ENCODE data around the gene FBXL3. TPM values are rescaled to one million over a fixed set of nuclear protein-coding genes. Genes with fewer than 3 reads are reported as not detected.

FBXL3 gene, protein sequence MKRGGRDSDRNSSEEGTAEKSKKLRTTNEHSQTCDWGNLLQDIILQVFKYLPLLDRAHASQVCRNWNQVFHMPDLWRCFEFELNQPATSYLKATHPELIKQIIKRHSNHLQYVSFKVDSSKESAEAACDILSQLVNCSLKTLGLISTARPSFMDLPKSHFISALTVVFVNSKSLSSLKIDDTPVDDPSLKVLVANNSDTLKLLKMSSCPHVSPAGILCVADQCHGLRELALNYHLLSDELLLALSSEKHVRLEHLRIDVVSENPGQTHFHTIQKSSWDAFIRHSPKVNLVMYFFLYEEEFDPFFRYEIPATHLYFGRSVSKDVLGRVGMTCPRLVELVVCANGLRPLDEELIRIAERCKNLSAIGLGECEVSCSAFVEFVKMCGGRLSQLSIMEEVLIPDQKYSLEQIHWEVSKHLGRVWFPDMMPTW
- total RNA-seq (2014; rRNA removed; shearing (Covaris generic)): 29.3 and 32.2 TPM in 2 replicates

DNA sequence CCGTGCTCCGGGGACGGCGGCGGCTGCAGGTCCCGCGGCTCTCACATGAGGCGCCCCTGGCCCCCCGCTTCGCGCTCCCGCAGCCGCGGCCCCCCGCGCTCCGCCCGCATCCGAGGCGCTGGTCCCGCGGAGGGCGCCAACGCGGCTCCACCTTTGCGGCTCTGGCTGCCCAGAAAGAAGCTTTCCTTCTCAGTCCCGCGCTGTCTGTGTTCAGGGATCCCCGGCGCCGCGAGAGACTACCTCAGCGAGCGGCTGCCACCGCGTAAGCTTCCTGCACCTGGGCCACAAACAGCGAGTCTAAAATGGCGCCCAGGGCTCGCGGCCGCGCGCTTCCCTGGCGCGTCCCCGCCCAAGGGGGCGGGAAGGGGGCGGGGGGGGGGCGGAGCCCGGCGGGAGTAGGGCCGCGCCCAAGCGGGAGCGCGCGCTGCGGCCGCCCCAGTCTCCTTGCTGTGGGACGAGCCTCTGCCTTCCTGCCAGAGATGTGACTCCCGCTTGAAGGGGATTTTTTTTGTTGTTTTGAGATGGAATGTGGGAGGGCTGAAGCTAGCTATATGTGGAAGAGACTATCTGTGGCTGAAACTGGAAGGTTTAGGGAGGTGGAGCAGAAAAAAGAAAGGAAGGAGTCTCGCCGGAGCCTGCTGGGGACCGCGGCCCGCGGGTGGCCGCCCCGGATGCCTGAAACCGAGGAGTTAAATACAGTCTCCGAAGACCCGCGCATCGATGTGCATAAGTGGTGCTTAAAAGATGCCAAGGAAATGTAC lies at the start of gene FBXL3:
Gene FBXL3, minus strand, starts transcription at position 299 of the 761 bp plus-strand sequence. CDS start 5,299 bp downstream, outside the sequence.
- DNase-seq: peak; percentile 82 to 85
- Histone ChIP-seq H3K27ac (peak within 1 kb of the TSS; percentile 71), H3K27me3 (no peaks in the 10 kb centered on the region), H3K4me3 (peak within 1 kb of the TSS; percentile 99), H3K36me3 (0 out of 2 replicates have a peak, but pooled peaks cover 2% of the 10 kb centered on the region), H3K9me3 (replicated peaks) (no peaks in the 10 kb centered on the region; the same call in 1 of the 2 replicates), H3K4me1 (no peaks in the 10 kb centered on the region; the same call in none of the 2 replicates)

DNA sequence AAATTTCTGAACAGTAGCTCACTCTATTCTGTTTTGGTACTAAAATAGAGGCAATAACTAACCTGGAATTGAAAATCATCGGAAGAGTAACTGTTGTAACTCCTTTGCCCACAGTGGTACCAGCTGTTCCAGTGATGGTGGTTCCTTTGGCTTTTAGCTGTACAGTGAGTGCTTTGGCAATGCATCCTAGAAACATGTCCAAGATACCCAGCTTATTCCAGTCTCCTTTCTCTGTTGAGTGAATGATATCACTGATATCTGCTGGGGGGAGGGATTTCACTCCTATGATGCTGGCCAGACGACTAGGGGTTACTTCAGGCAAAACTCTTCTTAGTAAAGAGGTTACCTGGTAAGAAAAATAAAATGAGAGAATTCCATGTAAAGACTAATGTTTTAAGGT lies 40.6 kb upstream of the FBXL3 start:
- Histone ChIP-seq H3K27me3 (no peaks in the 10 kb centered on the region), H3K27ac (no peak overlapping the region), H3K4me1 (no peaks in the 10 kb centered on the region), H3K36me3 (peaks cover 29% of the 10 kb centered on the region), H3K4me3 (no peak overlapping the region), H3K9me3 (replicated peaks) (no peaks in the 10 kb centered on the region)
- DNase-seq: no peak

DNA sequence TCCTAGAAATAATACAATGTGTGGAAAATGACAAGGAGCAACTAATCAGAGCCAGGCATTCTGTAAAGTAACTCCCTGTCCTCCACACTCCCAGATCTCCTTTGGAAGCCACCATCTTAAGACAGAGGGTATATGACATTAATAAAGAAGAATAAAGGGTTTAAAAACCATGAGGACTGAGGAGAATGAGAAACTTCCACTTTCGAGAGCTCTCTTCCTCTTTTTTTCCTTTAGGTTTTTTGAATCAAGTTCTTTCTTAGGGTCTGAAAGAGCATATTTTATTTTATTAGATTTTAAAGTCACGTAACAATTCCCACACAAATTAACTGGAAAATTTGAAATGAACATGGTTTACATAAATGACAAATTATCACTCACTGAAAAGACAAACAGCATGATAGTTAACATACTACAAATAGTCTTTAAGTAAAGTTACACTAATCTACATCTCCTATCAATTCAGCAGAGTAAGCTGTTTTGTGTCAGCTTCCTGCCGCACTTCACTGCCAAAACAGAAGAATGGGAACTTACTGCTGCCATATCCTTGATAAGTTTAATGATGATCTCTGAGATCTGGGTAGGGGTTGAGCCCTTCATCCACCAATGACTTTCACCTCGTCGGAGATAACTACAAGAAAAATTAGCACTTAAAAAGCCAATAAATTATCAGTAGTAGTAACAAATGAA lies 38.6 kb upstream of the FBXL3 start:
- Histone ChIP-seq H3K36me3 (peaks cover 44% of the 10 kb centered on the region), H3K4me3 (no peak overlapping the region), H3K27me3 (no peaks in the 10 kb centered on the region), H3K4me1 (no peaks in the 10 kb centered on the region), H3K27ac (no peak overlapping the region), H3K9me3 (replicated peaks) (no peaks in the 10 kb centered on the region)
- no peak for DNase-seq

DNA sequence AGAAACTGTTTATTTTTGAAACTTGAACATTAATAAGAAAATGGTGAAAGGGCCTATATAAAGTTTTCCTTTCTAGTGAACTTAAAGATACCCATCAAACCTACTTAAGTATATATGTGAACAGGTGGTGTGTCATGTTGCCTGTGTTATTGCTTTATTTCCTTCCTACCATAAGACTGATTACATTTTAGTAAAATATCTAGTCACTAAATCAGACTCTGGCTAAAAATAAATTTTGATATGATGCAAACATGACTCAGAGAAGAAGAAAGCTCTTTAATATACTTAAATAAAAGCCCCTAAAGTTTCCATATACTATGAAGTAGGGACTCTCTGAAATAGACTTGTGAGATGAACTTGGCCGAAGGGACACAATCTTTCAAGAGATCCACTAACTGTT lies 35.1 kb upstream of the FBXL3 start:
- peaks cover 44% of the 10 kb centered on the region for H3K36me3 ChIP-seq
- no peak for DNase-seq
- no peaks in the 10 kb centered on the region for H3K4me1 ChIP-seq
- H3K27ac ChIP-seq: no peak overlapping the region
- no peaks in the 10 kb centered on the region for H3K9me3 ChIP-seq (replicated peaks)
- no peak overlapping the region for H3K4me3 ChIP-seq
- no peaks in the 10 kb centered on the region for H3K27me3 ChIP-seq

DNA sequence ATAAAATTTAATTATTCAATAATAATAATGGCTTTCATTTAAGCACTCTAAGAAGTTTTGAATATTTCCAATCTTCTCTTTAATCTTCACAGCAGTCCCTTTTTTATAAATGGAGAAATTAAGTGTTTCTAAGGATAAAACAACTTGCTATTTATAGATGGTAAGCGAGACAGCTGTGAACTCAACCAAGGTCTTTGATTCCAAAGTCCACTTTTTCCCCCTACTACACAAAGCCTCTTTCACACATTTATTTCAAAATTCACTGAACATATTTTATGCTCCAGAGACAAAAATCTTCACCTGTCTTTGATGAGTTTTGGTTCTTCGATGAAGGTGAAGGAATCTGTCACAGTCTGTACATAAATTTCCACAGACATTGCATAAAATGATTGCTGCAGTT lies 34.4 kb upstream of the FBXL3 start:
- H3K27me3 ChIP-seq: no peaks in the 10 kb centered on the region
- DNase-seq: no peak
- H3K4me3 ChIP-seq: no peak overlapping the region
- H3K4me1 ChIP-seq: no peaks in the 10 kb centered on the region
- H3K27ac ChIP-seq: no peak overlapping the region
- H3K9me3 ChIP-seq (replicated peaks): no peaks in the 10 kb centered on the region
- H3K36me3 ChIP-seq: peaks cover 44% of the 10 kb centered on the region

DNA sequence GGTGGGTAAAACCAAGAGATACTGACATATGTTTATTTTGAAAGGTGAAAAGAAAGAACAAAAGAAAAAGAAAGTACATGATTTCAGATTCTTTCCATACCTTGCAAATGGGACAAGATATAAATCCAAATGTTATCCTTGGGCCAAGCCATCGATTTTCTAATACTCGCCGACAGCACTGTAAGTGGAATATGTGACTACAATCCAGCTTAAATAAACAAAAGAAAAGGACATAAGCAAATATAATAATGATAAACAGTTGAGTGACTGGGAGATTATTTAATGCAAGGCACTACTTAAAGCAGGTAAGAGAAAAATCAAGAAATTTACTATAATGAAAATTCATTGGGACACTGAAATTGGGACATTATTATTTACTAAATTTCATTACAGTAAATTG lies 29.9 kb upstream of the FBXL3 start:
- no peaks in the 10 kb centered on the region for H3K27me3 ChIP-seq
- peaks cover 28% of the 10 kb centered on the region for H3K36me3 ChIP-seq
- no peak overlapping the region for H3K27ac ChIP-seq
- H3K4me3 ChIP-seq: no peak overlapping the region
- no peaks in the 10 kb centered on the region for H3K4me1 ChIP-seq
- DNase-seq: no peak
- H3K9me3 ChIP-seq (replicated peaks): no peaks in the 10 kb centered on the region

DNA sequence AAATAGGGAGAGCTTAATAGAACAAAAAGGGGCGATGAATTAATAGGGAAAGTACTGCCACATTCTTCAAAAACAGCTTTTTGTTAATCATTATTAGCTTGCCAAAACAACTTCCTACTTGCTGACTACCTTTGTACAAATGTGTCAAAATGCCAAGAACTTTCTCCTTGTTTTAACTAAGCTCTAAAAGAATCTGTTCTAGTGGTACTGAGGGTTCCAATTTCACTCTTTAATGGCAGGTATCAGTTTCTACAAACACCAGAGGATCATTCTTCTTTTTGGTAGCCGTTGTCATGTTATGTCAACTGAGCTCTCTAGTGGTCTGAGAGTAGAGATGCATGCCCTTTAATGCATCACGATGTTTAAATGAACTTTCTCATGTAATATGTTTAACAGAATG lies 29.4 kb upstream of the FBXL3 start:
- H3K36me3 ChIP-seq: peaks cover 23% of the 10 kb centered on the region
- no peaks in the 10 kb centered on the region for H3K4me1 ChIP-seq
- no peaks in the 10 kb centered on the region for H3K9me3 ChIP-seq (replicated peaks)
- no peak for DNase-seq
- no peak overlapping the region for H3K27ac ChIP-seq
- no peaks in the 10 kb centered on the region for H3K27me3 ChIP-seq
- H3K4me3 ChIP-seq: no peak overlapping the region

DNA sequence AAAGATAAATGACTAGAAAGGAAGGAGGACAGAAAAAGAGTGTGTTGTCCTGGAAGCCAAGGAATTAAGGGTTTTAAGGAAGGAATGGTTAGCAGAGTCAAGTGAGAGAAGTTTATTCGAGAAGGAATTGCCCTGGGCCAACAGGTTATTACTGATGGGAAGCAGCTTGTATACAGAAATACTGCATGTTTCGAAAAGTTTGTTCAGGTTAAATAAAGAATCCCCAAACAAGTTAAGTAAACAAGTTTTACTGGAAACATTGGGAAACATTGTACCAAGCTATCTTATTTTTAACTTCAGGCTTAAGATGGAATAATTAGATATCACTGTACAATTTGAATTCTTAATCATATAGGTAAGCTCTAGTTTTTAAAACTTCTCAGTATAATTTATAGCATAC lies 28.2 kb upstream of the FBXL3 start:
- no peaks in the 10 kb centered on the region for H3K4me1 ChIP-seq
- no peak for DNase-seq
- peaks cover 24% of the 10 kb centered on the region for H3K36me3 ChIP-seq
- no peaks in the 10 kb centered on the region for H3K27me3 ChIP-seq
- H3K4me3 ChIP-seq: no peak overlapping the region
- no peak overlapping the region for H3K27ac ChIP-seq
- H3K9me3 ChIP-seq (replicated peaks): no peaks in the 10 kb centered on the region

DNA sequence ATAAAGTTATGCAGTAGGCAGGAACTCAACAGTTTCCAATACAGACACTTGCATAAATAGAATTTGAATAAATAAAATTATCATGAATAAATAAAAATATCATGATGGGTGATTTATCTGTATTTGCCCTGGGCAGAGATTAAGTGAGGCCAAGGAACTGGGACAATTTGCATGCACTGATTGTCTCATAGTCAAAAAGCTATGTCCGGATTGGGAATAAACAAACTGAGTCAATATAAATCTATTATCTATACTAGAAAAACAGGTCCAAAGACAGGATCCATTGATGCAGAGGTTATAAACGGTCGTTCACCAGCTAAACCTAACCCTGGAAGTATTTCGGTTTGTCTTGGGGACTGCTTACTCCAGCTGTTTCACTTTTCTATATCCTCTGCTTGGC lies 26.2 kb upstream of the FBXL3 start:
- no peak for DNase-seq
- no peaks in the 10 kb centered on the region for H3K9me3 ChIP-seq (replicated peaks)
- H3K4me1 ChIP-seq: no peaks in the 10 kb centered on the region
- H3K27me3 ChIP-seq: no peaks in the 10 kb centered on the region
- H3K36me3 ChIP-seq: peaks cover 24% of the 10 kb centered on the region
- H3K27ac ChIP-seq: no peak overlapping the region
- no peak overlapping the region for H3K4me3 ChIP-seq

DNA sequence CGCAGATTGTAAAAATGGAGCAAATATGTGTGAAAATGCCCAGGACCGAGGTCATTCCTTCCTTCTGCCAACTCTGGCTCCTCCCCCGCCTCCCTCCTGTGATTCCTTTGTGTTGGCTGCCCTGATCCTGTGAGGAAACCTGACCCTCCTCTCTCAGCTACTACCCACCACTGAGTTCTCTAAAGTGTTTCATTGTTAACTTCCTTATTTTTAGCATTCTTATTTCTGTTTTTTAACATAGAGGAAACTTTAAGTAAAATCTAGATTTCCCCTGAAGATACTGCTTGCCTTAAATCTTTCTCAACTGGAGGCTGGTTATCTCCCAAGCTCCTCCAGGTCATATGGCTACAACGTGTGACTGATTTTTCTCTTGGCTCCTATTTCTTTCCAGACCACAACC lies 21.7 kb upstream of the FBXL3 start:
- H3K36me3 ChIP-seq: peaks cover 9% of the 10 kb centered on the region
- no peaks in the 10 kb centered on the region for H3K27me3 ChIP-seq
- H3K4me1 ChIP-seq: no peaks in the 10 kb centered on the region
- H3K4me3 ChIP-seq: no peak overlapping the region
- DNase-seq: peak in 1 of 2 experiments; percentile 3
- H3K9me3 ChIP-seq (replicated peaks): no peaks in the 10 kb centered on the region
- no peak overlapping the region for H3K27ac ChIP-seq

DNA sequence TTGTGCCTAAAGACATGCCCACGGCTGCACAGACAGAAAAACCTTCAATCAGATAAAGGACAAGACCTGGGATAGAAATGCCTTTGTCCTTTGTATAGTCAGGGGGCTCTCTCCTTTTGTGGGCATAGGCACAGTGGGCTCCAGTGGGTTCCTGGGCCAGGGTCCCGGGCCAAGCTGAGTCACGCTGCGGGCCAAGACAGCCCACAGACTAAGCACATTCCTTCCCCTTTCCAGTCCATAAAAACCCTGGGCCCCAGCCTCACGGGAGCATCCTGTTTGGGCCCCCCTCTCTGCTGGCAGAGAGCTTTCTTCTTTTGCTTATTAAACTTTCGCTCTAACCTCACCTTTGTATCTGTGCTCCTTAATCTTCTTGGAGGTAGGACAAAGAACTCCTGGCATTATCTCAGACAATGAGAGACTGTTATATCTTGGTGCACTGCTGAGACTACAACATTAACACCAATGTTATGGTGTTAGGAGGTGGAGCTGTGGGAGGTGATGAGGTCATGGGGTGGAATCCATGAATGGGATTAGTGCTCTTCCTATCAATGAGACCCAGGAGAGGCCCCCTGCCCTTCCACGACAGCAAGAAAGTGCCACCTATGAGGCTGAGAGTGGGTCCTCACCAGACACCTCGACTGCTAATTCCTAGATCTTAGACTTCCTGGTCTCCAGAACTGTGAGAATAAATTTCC lies 20.8 kb upstream of the FBXL3 start:
- Histone ChIP-seq H3K4me3 (no peak overlapping the region), H3K27me3 (no peaks in the 10 kb centered on the region), H3K9me3 (replicated peaks) (no peaks in the 10 kb centered on the region), H3K27ac (no peak overlapping the region), H3K4me1 (no peaks in the 10 kb centered on the region), H3K36me3 (peaks cover 7% of the 10 kb centered on the region)
- DNase-seq: no peak

DNA sequence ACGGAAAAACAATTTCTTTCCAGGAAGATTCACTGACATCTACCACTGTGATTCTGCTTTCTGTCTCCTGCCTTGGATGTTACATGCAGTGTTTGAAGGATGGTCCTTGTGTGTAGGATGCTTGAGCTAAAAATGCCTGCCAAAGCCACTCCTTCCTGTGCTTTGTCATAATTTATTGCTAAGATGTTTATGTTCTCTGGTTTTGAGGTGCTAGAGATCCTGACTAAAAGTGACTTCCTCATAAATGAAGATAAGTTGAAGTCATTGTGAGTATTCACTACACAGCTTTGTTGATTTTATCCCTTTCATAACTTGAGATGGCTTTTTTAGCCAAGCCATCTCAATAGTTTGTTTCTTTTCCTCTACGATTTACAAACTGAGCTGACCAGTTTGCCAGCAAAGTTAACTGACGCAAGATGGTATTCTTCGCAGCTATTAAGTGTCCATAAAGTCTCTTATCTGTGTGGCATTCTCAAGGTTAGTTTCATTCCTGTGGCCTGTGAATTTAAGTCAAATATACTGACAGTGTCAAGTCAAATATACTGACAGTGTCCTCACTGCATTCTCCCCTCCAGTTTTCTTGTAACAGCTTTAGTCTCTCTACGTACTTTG lies 15.7 kb upstream of the FBXL3 start:
- H3K27me3 ChIP-seq: no peaks in the 10 kb centered on the region
- no peak for DNase-seq
- H3K27ac ChIP-seq: no peak overlapping the region
- no peaks in the 10 kb centered on the region for H3K9me3 ChIP-seq (replicated peaks)
- H3K36me3 ChIP-seq: no peaks in the 10 kb centered on the region
- H3K4me3 ChIP-seq: no peak overlapping the region
- H3K4me1 ChIP-seq: no peaks in the 10 kb centered on the region

DNA sequence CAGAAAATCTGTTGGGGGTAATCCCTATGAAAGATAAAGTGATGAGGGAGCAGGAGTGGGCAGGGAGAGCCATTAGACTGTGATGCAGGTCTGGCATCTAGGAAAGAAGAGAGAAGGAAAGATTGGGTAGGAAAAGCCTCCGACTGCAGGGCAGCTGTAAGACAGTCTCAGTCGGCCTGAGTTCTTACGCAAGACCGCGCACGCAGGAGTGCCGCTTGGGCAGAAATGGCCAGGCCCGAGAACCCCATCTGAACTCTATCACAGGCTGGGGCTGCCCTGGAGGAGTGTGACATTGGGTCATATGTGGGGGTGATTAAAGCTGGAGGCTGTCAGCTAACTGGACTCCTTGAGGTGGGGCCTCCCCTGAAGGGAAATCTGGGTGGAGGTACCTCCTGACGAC lies 13.9 kb upstream of the FBXL3 start:
- no peak for DNase-seq
- Histone ChIP-seq H3K27me3 (no peaks in the 10 kb centered on the region), H3K9me3 (replicated peaks) (no peaks in the 10 kb centered on the region), H3K4me3 (no peak overlapping the region), H3K27ac (no peak overlapping the region), H3K36me3 (no peaks in the 10 kb centered on the region), H3K4me1 (no peaks in the 10 kb centered on the region)

DNA sequence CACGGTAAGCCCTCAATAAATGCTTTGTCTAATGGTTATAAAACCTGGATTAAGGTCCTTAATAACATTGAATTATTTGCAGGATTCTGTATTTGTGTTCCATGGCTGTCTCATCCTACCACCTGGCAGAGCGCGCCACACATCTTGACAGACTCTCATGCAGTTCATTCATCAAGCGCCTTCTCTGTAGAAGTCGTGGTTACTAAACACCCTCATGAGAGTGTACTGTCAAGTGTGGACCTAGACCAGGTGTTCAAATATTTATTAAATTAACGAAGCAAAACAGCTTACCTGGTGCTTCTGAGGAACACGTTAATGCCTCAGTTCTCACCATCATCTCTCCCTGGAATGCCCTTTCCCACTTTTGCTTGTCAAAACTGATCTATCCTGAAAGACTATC lies 13.1 kb upstream of the FBXL3 start:
- DNase-seq: no peak
- H3K27me3 ChIP-seq: no peaks in the 10 kb centered on the region
- no peaks in the 10 kb centered on the region for H3K4me1 ChIP-seq
- no peak overlapping the region for H3K4me3 ChIP-seq
- H3K36me3 ChIP-seq: no peaks in the 10 kb centered on the region
- H3K9me3 ChIP-seq (replicated peaks): no peaks in the 10 kb centered on the region
- H3K27ac ChIP-seq: no peak overlapping the region

Measured in SJCRH30 (cell line).